DND-41 (cell line): ENCODE measurements around the gene SUPT3H.

ENCODE experiments used
- ATAC-seq: fragments of 200-7000 bp; cut with Tn5 transposase; 3 replicates; pipeline ENCODE4 v1.9.1; 2021; ENCODE audit warnings: low read depth; ENCODE audit not compliant: insufficient read depth
- DNase-seq: peaks from one replicate; pipeline ENCODE4 v3.0.0-alpha.2; 2020
- H2AFZ ChIP-seq: 2 replicates; pipeline ENCODE4 v1.6.0; 2012; ENCODE audit warnings: low read depth, low read length
- H3K27ac ChIP-seq: 2 replicates; pipeline ENCODE4 v1.5.1; 2012; ENCODE audit warnings: low read length, inconsistent platforms
- H3K27me3 ChIP-seq: fragments of 200-600 bp; sonication (generic); 2 replicates; pipeline ENCODE4 v1.6.0; 2012; ENCODE audit warnings: low read length, mild to moderate bottlenecking, inconsistent platforms; ENCODE audit not compliant: insufficient read depth, poor library complexity
- H3K36me3 ChIP-seq: 2 replicates; pipeline ENCODE4 v1.5.1; 2012; ENCODE audit warnings: low read length, inconsistent platforms; ENCODE audit not compliant: insufficient read depth
- H3K4me1 ChIP-seq: 2 replicates; pipeline ENCODE4 v1.5.1; 2012; ENCODE audit warnings: mild to moderate bottlenecking, low read length; ENCODE audit not compliant: insufficient read depth
- H3K4me2 ChIP-seq: 2 replicates; pipeline ENCODE4 v1.6.0; 2012; ENCODE audit warnings: mild to moderate bottlenecking, moderate library complexity, low read length, inconsistent platforms; ENCODE audit not compliant: insufficient read depth
- H3K4me3 ChIP-seq, 2 experiments: fragments of 200-600 bp in 1 of 2; shearing (Covaris generic) in 1 of 2; 2 replicates each; pipeline ENCODE4 v1.5.1; 2012 to 2016; ENCODE audit warnings: inconsistent platforms in 2 of 2, low read length in 2 of 2, mild to moderate bottlenecking in 2 of 2, low read depth in 1 of 2, moderate library complexity in 1 of 2
- H3K79me2 ChIP-seq: 2 replicates; pipeline ENCODE4 v1.6.0; 2012; ENCODE audit warnings: low read length, inconsistent platforms; ENCODE audit not compliant: insufficient read depth
- H3K9ac ChIP-seq: 2 replicates; pipeline ENCODE4 v1.6.0; 2012; ENCODE audit warnings: low read depth, mild to moderate bottlenecking, inconsistent platforms, low read length, moderate library complexity
- H3K9me3 ChIP-seq: 2 replicates; pipeline ENCODE4 v1.5.1; 2012; ENCODE audit warnings: low read length, moderate library complexity, mild to moderate bottlenecking, inconsistent platforms; ENCODE audit not compliant: insufficient read depth, severe bottlenecking
- H4K20me1 ChIP-seq: 2 replicates; pipeline ENCODE4 v1.6.0; 2012; ENCODE audit warnings: low read length; ENCODE audit not compliant: insufficient read depth
- CTCF ChIP-seq: IDR thresholded peaks from 2 replicates; pipeline ENCODE4 v1.5.1; 2012; ENCODE audit warnings: borderline replicate concordance, low read length, moderate library complexity, mild to moderate bottlenecking; ENCODE audit not compliant: poor library complexity, severe bottlenecking; ENCODE audit errors: extremely low read depth
- EZH2 ChIP-seq: IDR thresholded peaks from 3 replicates; pipeline ENCODE4 v1.6.1; 2012; ENCODE audit warnings: borderline replicate concordance, low read depth, mild to moderate bottlenecking, moderate library complexity, low read length, inconsistent platforms; ENCODE audit not compliant: severe bottlenecking

SUPT3H gene

GRCh38 chr6:45253453-45253852 is 124.3 kb downstream of the SUPT3H start:
- no peak overlapping the region for H3K9ac ChIP-seq
- H3K27ac ChIP-seq, result no peak overlapping the region
- H4K20me1 ChIP-seq, result no peaks in the 10 kb centered on the region
- H3K9me3 ChIP-seq, result no peaks in the 10 kb centered on the region
- H3K79me2 ChIP-seq, result no peaks in the 10 kb centered on the region
- H3K4me3 ChIP-seq, result no peak overlapping the region
- H2AFZ ChIP-seq, result no peak overlapping the region
- H3K36me3 ChIP-seq, result no peaks in the 10 kb centered on the region
- no peak for DNase-seq
- peaks cover 9% of the 10 kb centered on the region for H3K4me1 ChIP-seq
- TF ChIP-seq CTCF (no peak), EZH2 (no peak)
- no peaks in the 10 kb centered on the region for H3K27me3 ChIP-seq
- no peak for ATAC-seq
- no peak overlapping the region for H3K4me2 ChIP-seq

- Histone ChIP-seq H3K27ac (no peak overlapping the region), H3K4me2 (no peak overlapping the region), H3K4me3 (no peak overlapping the region), H3K9ac (no peak overlapping the region), H4K20me1 (no peaks in the 10 kb centered on the region), H3K4me1 (no peaks in the 10 kb centered on the region), H3K79me2 (no peaks in the 10 kb centered on the region), H3K27me3 (no peaks in the 10 kb centered on the region), H2AFZ (no peak overlapping the region), H3K9me3 (peaks cover 21% of the 10 kb centered on the region), H3K36me3 (peaks cover 16% of the 10 kb centered on the region)
- no peak for DNase-seq
- ATAC-seq, result no peak
- TF ChIP-seq CTCF (no peak), EZH2 (no peak)
These were observed 146.1 kb downstream of the SUPT3H start for GRCh38 chr6:45231660-45232059.

DNA sequence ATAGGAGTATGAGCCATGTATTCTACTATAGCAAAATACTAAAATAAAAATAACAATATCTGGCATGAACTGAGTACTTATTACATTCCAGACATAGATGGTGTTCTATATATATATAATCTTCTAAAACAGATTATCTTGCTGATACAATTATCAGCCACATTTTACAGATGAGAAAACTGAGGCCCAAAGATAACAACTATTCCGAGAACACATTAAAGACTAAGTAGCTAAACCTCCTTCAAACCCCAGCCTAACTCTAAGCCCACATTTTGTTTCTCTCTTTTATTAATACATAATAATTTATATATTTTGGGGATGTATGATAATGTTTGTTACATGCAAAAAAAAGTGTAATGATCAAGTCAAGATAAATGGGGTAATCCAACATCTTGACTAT is 148.3 kb downstream of the SUPT3H start:
- Histone ChIP-seq H3K4me3 (no peak overlapping the region), H3K4me2 (no peak overlapping the region), H3K27ac (no peak overlapping the region), H3K4me1 (no peaks in the 10 kb centered on the region), H3K9me3 (peaks cover 21% of the 10 kb centered on the region), H4K20me1 (no peaks in the 10 kb centered on the region), H3K36me3 (peaks cover 16% of the 10 kb centered on the region), H2AFZ (no peak overlapping the region), H3K9ac (no peak overlapping the region), H3K27me3 (no peaks in the 10 kb centered on the region), H3K79me2 (no peaks in the 10 kb centered on the region)
- ATAC-seq, result no peak
- TF ChIP-seq CTCF (no peak), EZH2 (no peak)
- DNase-seq, result no peak

GRCh38 chr6:45226081-45226480 is 151.7 kb downstream of the SUPT3H start:
- Histone ChIP-seq H3K4me3 (no peak overlapping the region), H3K36me3 (no peaks in the 10 kb centered on the region)
- ATAC-seq, result no peak

More at GRCh38 chr6:45226081-45226480, 151.7 kb downstream of the SUPT3H start:
- H3K4me1 ChIP-seq, result no peaks in the 10 kb centered on the region
- no peak overlapping the region for H3K9ac ChIP-seq
- H3K4me2 ChIP-seq, result no peak overlapping the region
- no peak overlapping the region for H3K27ac ChIP-seq
- H3K9me3 ChIP-seq, result peaks cover 3% of the 10 kb centered on the region
- no peaks in the 10 kb centered on the region for H3K27me3 ChIP-seq
- H2AFZ ChIP-seq, result no peak overlapping the region
- no peaks in the 10 kb centered on the region for H3K79me2 ChIP-seq
- DNase-seq, result no peak
- no peaks in the 10 kb centered on the region for H4K20me1 ChIP-seq
- TF ChIP-seq CTCF (peak; percentile 31), EZH2 (no peak)
